Activated T-cell treated with anti-CD3 and anti-CD28 coated beads for 4 hours (primary cell): ENCODE results near the gene PRKCH.
"Not testable (repeated sequence)": the region's sequence is repeated elsewhere in the genome, so short reads cannot be mapped to it uniquely, and the experiment has no call there.

Experiments
- DNase-seq: peaks from one replicate; pipeline ENCODE4 v3.0.0-alpha.2; 2020

PRKCH gene

DNA sequence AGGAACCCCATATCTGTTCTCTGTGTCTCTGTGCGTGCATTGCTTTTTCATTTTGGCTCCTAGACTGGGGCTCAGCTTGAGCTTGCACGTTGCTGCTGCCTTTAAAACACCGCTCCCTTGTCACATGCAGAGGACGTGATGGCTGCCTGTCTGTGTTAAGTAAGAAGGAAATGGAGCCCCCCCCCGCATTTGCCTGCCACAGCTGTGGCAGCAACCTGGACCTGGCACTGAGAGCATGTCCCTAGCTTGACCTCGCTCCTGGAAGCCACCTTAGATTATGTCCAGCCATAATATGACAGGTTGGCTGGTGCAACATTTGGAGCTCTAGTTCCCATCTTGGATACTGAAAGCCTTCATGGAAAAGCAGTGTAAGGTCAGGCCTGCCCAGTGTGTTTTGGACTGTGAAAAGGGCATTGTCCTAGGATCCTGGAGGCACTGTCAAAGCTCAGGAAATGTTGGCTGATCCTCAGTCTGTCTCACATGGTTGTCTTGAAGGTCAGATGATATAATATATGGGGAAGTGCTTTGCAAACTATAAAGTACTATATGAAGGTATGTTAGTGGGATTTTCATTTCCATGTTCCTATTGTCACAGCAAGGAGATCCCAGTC, 73.8 kb downstream of the PRKCH start:
- no peak for DNase-seq

DNA sequence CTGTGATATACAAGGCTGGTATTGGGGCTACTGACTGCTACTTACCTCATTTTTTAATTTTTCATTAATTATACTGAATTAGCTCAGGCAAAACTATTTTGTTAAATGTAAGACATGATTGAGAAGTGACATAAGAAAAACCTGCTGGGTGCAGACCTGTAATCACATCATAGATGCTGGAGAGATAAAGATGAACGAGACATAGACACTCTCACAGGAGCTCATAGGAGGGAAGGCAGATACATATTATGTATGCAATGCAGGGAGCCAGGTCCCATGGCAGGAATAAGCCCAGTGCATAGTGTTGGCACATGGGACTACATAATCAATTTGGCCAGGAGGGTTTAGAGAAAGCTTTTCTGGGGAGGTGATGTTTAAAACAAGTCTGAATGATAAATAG, 74.9 kb downstream of the PRKCH start:
- no peak for DNase-seq

DNA sequence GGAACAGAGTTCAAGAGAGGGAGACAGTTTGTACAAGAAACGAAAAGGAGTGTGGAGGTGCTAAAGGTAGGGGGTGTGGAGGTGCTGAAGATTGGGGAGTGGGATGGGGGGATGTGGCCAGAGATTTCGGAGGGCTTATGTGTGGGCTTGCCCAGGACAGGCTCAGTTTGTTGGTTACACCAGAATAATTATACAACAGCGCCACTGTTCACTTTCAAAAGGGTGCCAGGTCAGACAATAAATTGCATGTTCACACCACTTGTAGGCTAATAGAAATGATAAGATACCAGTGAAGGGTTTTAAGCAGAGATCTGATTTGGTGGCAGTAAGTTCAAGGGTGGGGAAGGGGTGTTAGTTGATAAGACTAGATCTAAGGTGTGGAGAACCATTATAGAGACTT, 75.3 kb downstream of the PRKCH start:
- DNase-seq, result no peak

DNA sequence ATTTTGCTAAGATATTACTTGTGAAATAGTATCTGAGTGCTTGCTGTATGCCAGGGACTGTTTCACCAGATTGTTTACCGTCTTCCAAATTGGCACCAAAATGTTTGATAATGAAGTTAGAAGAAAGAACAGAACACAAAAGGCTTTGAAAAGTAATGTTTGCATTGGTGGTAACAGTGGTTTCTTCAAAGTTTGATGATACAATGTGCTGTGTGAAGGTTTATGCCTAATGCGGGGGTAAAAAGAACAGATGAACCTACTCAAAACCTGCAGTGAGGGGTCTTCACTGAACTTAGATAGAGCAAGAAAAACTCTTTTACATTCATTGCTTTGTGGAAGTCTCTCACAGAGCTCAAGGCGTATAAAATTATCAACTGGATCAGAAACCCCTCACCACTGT, 76.2 kb downstream of the PRKCH start:
- DNase-seq, result no peak

DNA sequence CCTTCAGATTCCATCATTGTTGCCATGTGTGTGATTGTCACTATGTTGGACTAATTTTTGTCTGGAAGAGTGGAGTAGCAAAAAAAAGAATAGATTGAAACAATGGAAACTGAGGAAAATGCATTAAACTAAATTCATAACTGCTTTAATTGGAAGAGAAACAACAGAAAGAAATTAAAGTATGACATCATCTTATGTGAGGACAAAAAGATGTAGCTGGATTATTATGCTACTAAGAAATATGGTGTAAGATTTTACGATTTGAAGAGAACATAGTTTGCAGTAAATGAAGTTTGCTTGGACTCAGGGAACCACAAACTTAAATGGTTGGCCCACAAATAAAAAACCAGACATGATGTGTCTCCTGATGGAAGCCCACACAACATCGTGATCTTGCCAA, 76.8 kb downstream of the PRKCH start:
- DNase-seq, result no peak

DNA sequence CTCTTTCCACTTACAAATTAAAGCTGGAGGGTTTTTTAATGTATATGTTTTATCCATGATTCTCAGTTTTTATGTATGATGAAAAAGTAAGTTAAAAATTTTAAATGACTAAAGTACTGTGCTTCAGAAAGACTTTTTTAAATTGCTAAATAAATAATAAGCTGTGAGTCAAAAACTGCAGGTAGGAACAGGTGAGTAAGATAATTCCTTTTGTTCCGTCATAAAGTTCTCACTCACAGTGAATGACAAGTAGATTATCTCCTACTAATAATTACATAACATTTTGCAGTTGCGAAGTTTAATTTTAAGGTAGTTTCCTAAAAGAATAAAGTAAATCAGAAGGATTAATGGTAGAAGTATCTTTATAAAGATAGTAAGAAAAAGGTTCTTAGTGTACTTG, 78.0 kb downstream of the PRKCH start:
- no peak for DNase-seq

DNA sequence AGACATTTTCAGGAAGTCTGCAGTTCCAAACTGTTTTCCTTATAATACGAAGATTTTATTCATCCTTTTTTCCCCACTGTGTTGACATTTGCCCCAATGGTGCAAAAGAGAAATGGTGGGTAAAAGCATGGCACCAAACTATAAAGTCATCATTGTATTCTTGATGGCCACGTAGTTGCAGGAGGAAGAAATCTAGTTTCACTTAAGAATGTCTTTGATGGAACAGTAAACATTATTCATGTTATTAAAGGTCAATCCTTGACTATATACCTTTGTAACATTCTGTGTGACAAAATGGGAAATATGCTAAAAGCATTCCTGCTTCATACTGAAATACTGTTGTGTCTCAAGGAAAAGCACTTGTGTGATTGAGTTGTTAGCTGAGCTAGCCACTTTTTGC, 80.1 kb downstream of the PRKCH start:
- no peak for DNase-seq

DNA sequence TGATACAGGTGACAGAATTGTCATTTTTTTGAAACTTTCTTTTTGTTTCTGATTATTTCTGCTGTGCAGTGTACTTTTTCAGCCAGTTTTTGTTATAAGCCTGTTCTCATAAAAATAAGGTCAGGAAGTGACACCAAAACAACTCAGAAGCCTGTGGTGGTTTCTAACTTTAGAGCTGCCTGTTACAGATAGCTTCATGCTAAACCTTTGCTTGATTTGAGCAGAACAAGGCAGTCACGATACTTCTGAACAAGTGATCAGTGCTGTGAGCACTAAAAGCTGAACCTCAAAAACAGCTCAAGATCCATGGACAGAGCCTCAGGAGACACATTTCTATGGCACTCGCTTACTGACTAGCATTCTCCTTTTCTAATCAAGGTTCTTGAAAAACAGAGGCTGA, 82.0 kb downstream of the PRKCH start:
- DNase-seq, result no peak

DNA sequence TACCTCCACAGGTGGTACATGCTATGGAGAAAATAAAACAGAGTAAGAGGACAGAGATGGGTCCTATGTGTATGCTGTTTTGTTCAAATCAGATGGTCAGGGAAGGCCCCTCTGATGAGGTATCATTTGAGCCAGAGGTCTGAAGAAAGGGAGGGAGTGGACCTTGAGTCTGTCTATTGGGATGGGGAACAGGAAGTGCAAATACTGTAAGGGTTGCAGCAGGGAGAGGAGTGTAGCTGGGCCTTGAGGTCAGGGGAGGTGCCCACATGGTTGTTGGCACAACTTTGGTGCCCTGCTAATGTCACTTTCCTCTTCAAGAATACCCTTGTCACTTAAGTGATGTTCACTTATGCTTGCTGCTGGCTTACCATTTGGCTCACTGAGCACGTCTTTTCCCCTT, 83.3 kb downstream of the PRKCH start:
- DNase-seq, result no peak

DNA sequence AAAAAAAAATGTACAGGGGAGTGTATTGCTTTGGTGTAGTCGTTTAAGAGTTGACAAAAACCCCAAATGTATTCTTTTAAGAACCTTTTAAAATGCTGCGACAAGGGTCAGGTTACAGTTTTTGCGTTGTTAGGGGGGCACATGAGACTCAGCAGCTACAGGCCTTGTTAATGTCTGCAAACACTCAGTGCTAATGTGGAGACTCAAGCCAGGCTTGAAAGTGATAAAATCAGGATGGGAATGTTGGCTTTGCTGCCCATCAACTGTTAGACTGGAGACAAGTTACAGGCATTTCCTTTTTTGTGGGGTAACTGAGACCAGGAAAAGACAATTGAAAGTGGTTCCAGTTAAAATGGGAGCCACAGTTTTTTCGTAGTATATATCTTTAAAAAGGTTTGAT, 84.8 kb downstream of the PRKCH start:
- DNase-seq, result no peak

DNA sequence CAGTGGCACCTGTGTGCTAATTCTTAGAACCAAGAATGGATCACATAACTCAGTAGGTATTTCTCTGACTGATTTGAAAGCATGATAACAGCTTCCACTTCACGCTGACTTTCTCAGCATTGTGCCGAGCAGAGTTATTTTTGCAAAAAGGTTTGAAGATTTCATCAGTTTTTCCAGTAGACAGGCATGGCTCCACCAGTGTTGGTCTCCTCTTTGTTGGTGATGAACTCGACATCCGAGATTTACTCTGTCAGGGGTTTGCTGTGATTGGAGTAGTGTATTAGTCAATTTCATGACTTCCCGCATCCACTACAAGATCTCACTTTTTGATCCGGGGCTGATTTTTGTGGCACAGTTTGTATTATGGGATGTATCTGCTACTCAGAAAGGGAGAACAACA, 85.3 kb downstream of the PRKCH start:
- peak; percentile 29 for DNase-seq

DNA sequence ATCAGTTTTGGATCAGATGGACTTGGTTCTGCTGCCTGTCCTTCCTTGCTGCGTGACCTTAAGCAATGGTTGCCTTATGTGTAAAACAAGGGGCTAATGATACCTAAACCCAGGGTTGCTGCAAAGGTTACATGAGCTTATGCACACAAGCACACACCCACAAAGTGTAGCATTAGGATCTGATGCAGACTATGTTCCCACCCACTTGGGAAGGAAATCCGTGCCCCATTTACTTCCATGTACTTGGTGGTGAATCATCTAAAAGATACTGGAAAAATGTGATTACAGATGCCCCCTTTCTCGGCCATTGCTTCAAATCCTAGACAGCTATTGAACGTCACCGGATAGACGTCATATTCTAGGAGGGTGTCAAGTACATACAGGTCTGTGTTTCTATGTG, 87.1 kb downstream of the PRKCH start:
- DNase-seq, result no peak

DNA sequence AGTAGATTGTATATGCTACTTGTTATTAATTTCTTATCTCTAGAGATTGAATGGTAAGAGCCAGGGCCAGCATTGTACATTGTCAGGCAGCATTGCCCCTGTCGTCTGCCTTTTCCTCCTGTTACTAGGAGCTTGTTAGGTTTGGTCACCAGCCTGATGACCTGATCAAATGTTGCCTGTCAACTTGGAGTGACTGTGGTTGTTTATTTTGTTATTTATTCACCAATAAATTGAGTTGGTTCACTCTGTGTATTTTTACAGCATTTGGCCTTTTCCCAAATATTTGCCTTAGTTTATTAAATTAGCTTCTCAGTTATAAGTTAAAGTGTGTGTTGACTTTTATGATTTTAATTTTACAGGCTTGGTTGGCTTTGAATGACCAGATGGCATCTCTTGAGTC, 88.4 kb downstream of the PRKCH start:
- no peak for DNase-seq

DNA sequence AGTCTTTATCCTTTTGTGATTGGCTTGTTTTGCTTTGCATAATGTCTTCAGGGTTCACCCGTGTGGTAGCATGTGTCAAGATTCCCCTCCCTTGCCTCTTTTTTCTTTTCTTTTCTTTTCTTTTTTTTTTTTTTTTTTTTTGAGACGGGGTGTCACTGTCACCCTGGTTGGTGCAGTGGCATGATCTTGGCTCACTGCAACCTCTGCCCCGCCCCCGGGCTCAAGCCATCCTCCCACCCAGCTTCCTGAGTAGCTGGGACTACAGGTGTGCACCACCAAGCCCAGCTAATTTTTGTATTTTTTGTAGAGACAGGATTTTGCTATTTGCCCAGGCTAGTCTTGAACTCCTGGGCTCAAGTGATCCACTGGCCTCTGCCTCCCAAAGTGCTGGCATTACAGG, 94.6 kb downstream of the PRKCH start:
- not testable (repeated sequence) for DNase-seq

DNA sequence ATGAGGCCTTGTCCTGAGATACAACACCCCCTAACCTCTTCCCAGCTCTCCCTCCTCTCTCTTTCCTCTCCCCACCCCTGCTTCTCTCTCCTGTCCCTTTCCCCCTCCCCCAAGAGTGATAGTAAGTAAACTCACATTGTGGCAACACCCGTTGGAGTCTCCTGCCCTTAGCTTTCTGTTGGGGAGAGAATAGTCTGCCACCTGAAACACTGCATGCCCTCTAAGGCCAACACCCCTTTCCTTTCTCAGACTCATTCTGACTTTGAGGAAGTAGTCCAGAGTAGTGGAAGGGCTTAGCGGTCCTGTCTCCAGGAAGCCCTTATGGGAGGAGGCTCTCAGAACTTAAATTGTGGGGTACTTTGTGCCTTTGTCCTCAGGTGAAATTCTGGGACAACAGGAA, 95.2 kb downstream of the PRKCH start:
- DNase-seq, result no peak

DNA sequence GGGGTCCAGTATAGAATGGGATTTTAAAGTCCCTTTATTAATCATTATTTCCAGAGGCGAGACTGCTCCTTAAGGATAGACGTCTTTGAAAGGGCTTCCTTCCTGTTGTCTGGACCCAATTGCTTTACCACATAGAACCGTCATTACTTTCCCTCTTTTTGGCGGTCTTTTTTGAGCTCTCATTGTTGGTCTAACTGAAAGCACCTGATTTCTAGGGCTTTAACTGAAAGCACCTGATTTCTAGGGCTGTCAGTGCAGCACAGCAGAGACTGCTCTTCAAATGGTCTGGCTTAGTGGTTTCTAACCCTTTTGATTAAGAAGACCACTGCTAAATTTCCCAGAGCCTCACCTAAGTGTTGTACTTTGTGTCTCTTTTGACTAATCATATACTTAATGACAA, 95.8 kb downstream of the PRKCH start:
- no peak for DNase-seq

DNA sequence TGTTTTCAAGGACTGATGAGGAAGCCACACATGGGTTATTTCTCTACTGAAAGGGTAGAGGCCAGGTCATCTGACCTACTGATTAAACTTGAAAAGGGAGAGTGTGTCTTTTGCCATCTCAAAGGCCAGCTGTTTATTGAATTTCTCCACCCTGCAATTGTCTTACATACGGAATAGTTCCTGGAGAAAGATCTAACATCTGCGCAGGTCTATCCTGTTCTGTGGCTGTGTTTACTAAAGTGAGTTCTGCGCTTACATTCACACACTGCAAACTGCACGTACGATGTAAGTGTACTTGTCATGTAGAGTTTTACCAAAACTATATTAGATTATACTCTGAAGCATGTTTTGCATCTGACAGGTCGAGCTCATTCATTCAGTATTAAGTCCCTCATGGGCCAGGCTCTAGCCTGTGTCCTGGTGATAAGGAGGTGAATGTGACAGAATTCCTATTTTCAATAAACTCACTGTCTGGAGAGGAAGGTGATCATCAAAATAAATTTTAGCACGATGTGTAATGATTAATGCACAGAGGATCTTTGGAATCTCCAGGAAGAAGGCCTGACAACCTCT, 96.6 kb downstream of the PRKCH start:
- no peak for DNase-seq

DNA sequence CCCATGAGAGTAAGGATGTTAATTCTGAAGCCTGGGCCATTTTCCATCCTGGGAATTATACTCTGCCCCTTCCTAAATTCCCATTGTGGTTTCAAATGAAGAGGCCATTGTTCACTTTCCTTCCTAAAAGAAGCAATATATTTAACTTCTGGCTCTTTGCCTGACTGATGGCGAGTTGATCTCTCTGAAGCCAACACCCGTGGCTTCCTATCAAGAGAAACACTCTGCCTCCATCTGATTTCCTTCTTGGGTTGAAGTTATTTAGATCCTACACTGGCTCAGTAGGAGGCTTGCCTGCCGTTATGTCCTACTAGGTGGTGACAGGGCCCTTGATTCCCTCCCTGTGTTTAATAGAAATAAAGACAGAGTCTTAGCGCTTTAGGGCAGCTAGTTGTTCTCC, 97.4 kb downstream of the PRKCH start:
- no peak for DNase-seq

DNA sequence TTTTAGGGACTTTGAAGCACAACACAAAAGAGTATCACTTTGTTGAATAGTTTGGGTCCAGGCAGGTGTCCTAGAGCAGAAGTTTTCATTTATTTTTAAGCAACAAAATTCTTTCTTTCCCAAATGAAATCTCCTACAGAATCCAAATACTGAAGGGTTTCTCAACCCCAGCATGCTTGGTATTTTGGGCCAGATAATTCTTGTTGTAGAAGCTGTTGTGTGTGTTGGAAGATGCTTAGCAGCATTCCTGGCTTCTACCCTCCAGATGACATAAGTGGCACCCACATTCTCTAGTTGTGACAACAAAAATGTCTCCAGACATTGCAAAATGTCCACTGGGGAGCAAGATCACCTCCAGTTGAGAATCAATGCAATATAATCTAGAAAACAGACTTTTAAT, 97.8 kb downstream of the PRKCH start:
- no peak for DNase-seq

DNA sequence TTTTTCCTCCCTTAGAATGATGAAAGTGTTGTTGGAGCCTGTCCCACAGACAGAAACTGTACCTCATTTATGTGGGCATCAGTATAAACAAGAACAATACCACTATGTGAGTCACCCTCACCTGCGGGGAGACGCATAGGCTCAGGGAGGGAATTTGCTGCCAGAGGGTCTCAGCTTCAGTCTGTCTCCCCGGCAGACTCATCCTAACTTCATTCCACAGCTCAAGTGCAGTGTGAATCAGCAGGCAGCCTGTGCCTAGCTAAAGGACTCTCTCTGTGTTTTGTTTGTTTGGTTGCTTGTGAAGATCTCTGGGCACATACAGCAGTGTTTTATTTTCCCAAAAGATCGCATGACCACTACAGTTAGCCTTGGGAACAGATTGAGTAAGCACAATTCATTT, 98.9 kb downstream of the PRKCH start:
- DNase-seq, result no peak

DNA sequence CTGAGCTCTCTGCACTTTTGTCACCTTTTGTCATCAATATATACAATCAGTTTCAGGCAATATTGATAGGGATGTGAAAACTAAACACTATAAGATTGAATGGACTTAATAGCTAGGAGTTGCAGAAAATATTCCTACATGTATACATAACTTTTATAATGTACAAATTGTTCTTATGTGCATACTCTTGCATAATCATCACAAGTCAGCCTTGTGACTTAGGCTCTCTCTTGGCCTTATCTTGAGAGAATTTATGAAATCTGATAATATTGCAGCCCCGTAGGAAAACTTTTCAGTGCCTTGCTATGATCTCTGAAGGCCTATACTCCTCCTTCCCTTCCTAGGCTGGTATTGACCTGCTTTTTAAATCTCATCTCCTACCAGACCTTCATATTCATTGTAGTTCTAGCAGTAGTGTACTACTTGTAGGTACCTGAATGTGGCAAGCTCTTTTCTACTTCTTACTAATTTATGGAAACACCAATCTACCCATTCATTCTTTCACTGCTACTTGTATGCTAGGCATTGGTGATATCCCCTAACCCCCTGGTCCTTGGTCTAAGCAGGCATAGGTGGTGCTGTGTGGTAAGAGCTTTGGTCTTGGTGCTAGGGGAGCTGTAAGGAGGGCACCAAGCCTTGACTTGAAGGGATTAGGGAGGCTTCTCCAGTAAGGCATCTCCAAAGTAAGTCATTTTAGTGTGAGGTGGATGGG, 100.0 kb downstream of the PRKCH start:
- no peak for DNase-seq

DNA sequence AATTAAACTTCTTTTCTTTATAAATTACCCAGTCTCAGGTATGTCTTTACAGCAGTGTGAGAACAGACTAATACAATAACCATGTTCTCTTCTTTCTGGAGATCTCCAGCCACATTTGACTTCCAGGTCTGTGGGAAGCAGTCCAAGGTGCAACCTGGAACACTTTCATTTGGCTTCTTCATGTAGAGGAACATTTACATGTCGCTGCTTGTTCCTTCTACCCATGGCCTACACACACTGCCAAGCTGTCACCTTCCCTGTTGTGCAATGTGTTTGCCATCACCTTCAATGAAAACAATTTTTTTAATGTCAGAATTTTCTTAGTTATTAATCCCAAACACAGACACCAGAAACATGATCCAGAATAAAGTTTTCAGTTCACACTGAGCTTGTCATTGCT, 104.7 kb downstream of the PRKCH start:
- no peak for DNase-seq

DNA sequence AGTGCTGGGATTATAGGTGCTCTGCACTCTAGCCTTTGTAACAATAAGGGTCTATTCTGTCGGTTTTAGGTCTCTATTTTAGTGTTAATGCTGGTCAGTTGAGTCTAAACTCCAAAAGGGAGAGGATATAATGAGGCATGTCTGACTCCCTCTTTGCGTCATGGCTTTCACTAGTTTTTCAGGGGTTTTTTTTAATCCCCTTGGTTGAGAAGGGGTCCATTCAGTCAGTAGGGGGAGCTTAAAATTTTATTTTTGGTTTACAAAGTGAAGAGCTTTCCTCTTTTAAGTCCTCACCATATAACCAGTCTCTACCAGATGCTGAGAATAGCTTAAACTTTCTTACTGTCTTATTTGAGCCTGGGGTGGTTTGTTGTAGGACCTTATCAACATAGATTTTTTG, 106.9 kb downstream of the PRKCH start:
- no peak for DNase-seq

DNA sequence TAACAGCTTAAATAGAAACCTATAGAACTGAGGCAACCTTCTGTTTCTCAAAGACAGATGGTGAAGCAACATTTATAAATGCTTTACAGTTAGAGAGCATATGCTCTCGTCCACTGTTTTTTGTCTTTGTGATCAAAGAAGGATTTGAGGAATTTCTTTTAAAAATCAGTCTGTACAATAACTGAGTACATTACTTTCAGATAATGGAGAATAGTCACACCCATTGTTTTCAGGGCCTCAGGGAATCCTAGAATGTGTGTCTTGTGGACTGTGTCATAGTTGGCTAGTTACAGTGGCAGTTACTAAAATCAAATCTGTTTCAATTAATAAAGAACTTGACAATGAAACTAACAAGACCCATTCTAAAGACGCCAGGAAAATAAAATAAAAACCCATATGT, 107.9 kb downstream of the PRKCH start:
- no peak for DNase-seq
